ENCODE measurements around the gene CDKL5.

The CDKL5 gene

GRCh38 chrX:18468599-18468998 lies 43.2 kb downstream of the CDKL5 start:
- DNase-seq (ENCODE audit: extremely low read depth, low read depth): no peak
- TF ChIP-seq, protein P1, sequence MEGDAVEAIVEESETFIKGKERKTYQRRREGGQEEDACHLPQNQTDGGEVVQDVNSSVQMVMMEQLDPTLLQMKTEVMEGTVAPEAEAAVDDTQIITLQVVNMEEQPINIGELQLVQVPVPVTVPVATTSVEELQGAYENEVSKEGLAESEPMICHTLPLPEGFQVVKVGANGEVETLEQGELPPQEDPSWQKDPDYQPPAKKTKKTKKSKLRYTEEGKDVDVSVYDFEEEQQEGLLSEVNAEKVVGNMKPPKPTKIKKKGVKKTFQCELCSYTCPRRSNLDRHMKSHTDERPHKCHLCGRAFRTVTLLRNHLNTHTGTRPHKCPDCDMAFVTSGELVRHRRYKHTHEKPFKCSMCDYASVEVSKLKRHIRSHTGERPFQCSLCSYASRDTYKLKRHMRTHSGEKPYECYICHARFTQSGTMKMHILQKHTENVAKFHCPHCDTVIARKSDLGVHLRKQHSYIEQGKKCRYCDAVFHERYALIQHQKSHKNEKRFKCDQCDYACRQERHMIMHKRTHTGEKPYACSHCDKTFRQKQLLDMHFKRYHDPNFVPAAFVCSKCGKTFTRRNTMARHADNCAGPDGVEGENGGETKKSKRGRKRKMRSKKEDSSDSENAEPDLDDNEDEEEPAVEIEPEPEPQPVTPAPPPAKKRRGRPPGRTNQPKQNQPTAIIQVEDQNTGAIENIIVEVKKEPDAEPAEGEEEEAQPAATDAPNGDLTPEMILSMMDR (IDR thresholded peaks at IDR 0.05; ENCODE audit: low read depth, low read length, missing control alignments): no peak
- H3K4me3 ChIP-seq (replicated peaks; ENCODE audit: low read depth, low read length): no peak overlapping the region

- no peak for DNase-seq (ENCODE audit: extremely low read depth, low read depth)
- no peak overlapping the region for H3K4me3 ChIP-seq (replicated peaks; ENCODE audit: low read depth, low read length)
- TF ChIP-seq, protein P1 (IDR thresholded peaks at IDR 0.05; ENCODE audit: low read depth, low read length, missing control alignments): no peak
These were observed 45.9 kb downstream of the CDKL5 start for GRCh38 chrX:18471296-18471695.

GRCh38 chrX:18490806-18491555 lies 65.6 kb downstream of the CDKL5 start:
- TF ChIP-seq, protein P1 (IDR thresholded peaks at IDR 0.05; ENCODE audit: low read depth, low read length, missing control alignments): no peak
- no peak overlapping the region for H3K4me3 ChIP-seq (replicated peaks; ENCODE audit: low read depth, low read length)
- no peak for DNase-seq (ENCODE audit: extremely low read depth, low read depth)

DNA sequence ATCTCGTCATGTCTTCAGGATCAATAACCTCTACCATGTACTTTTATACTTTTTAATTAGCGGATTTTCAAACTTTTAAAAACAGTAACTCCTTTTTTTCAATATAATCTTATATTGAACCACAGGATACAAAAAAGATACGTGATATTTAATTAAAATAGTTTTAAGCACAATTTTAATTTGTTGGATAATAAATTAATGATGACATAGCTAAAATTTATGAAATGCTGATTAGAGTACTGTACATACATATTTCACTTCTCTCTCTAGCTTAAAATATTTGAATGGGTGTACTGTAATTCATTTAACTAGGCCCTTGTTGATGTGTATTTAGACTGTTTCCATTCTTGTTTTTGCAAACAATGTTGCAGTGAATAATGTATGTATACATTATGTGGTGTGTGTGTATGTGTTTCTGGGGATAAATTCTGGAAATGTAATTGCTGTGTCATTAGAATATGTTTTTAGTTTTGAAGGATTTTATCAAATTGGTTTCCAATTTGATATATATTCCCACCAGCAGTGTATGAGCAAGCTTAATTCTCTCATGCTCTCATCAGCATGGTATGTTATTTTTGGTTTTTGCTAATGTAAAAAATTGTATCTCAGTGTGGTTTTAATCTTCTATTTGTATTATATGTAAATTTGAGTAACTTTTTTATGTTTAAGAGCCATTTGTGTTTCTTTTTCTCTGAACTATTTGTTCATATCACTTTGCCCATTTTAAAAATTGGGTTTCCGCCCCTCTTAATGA lies 66.4 kb downstream of the CDKL5 start:
- DNase-seq (ENCODE audit: extremely low read depth, low read depth): no peak
- no peak overlapping the region for H3K4me3 ChIP-seq (replicated peaks; ENCODE audit: low read depth, low read length)
- TF ChIP-seq, protein P1 (IDR thresholded peaks at IDR 0.05; ENCODE audit: low read depth, low read length, missing control alignments): no peak

- H3K4me3 ChIP-seq (replicated peaks; ENCODE audit: low read depth, low read length): no peak overlapping the region
- DNase-seq (ENCODE audit: extremely low read depth, low read depth): no peak
- TF ChIP-seq, protein P1 (IDR thresholded peaks at IDR 0.05; ENCODE audit: low read depth, low read length, missing control alignments): no peak
These were observed 109.5 kb downstream of the CDKL5 start for GRCh38 chrX:18534949-18535348.

GRCh38 chrX:18537068-18537467 lies 111.7 kb downstream of the CDKL5 start:
- DNase-seq (ENCODE audit: extremely low read depth, low read depth): no peak
- TF ChIP-seq, protein P1 (IDR thresholded peaks at IDR 0.05; ENCODE audit: low read depth, low read length, missing control alignments): no peak
- no peak overlapping the region for H3K4me3 ChIP-seq (replicated peaks; ENCODE audit: low read depth, low read length)

All from HFF-Myc (cell line).